ENCODE data around the gene ATP10D. TPM values are rescaled to one million over a fixed set of nuclear protein-coding genes. Genes with fewer than 3 reads are reported as not detected.
"Not testable (repeated sequence)": the region's sequence is repeated elsewhere in the genome, so short reads cannot be mapped to it uniquely, and the experiment has no call there.

The ATP10D gene
- total RNA-seq, 1 donor, result 50.0 TPM

GRCh38 chr4:47485768-47486167 lies 693 bp downstream of the ATP10D start:
- no peak for TF ChIP-seq CTCF (IDR thresholded peaks at IDR 0.05; ENCODE audit: insufficient read depth, low read length)
- DNase-seq (ENCODE audit: low read depth), result no peak
- peak overlapping the region; percentile 84 for H3K4me3 ChIP-seq (ENCODE audit: low read depth, low read length)

GRCh38 chr4:47486231-47486673 lies 1.2 kb downstream of the ATP10D start:
- no peak for TF ChIP-seq CTCF (IDR thresholded peaks at IDR 0.05; ENCODE audit: insufficient read depth, low read length)
- peak; percentile 46 for DNase-seq (ENCODE audit: low read depth)
- peak overlapping the region; percentile 84 for H3K4me3 ChIP-seq (ENCODE audit: low read depth, low read length)

GRCh38 chr4:47486727-47487126 lies 1.7 kb downstream of the ATP10D start:
- DNase-seq (ENCODE audit: low read depth), result not testable (repeated sequence)
- peak overlapping the region; percentile 84 for H3K4me3 ChIP-seq (ENCODE audit: low read depth, low read length)

GRCh38 chr4:47488706-47489105 lies 3.6 kb downstream of the ATP10D start:
- no peak for TF ChIP-seq CTCF (IDR thresholded peaks at IDR 0.05; ENCODE audit: insufficient read depth, low read length)
- DNase-seq (ENCODE audit: low read depth), result no peak
- no peak overlapping the region for H3K4me3 ChIP-seq (ENCODE audit: low read depth, low read length)

GRCh38 chr4:47490550-47490949 lies 5.5 kb downstream of the ATP10D start:
- peak; percentile 40 for DNase-seq (ENCODE audit: low read depth)

GRCh38 chr4:47493238-47494123 lies 8.4 kb downstream of the ATP10D start:
- no peak for DNase-seq (ENCODE audit: low read depth)
- TF ChIP-seq CTCF (IDR thresholded peaks at IDR 0.05; ENCODE audit: insufficient read depth, low read length), result no peak
- H3K4me3 ChIP-seq (ENCODE audit: low read depth, low read length), result no peak overlapping the region

More at GRCh38 chr4:47490550-47490949, 5.5 kb downstream of the ATP10D start:
- TF ChIP-seq CTCF (IDR thresholded peaks at IDR 0.05; ENCODE audit: insufficient read depth, low read length), result peak; percentile 47
- no peak overlapping the region for H3K4me3 ChIP-seq (ENCODE audit: low read depth, low read length)

GRCh38 chr4:47494124-47494430 lies 9.0 kb downstream of the ATP10D start:
- H3K4me3 ChIP-seq (ENCODE audit: low read depth, low read length), result no peak overlapping the region
- no peak for DNase-seq (ENCODE audit: low read depth)
- no peak for TF ChIP-seq CTCF (IDR thresholded peaks at IDR 0.05; ENCODE audit: insufficient read depth, low read length)

Data from fibroblast of the aortic adventitia (primary cell).